ENCODE data around the gene RIN3.

RIN3 gene, protein sequence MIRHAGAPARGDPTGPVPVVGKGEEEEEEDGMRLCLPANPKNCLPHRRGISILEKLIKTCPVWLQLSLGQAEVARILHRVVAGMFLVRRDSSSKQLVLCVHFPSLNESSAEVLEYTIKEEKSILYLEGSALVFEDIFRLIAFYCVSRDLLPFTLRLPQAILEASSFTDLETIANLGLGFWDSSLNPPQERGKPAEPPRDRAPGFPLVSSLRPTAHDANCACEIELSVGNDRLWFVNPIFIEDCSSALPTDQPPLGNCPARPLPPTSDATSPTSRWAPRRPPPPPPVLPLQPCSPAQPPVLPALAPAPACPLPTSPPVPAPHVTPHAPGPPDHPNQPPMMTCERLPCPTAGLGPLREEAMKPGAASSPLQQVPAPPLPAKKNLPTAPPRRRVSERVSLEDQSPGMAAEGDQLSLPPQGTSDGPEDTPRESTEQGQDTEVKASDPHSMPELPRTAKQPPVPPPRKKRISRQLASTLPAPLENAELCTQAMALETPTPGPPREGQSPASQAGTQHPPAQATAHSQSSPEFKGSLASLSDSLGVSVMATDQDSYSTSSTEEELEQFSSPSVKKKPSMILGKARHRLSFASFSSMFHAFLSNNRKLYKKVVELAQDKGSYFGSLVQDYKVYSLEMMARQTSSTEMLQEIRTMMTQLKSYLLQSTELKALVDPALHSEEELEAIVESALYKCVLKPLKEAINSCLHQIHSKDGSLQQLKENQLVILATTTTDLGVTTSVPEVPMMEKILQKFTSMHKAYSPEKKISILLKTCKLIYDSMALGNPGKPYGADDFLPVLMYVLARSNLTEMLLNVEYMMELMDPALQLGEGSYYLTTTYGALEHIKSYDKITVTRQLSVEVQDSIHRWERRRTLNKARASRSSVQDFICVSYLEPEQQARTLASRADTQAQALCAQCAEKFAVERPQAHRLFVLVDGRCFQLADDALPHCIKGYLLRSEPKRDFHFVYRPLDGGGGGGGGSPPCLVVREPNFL

DNA sequence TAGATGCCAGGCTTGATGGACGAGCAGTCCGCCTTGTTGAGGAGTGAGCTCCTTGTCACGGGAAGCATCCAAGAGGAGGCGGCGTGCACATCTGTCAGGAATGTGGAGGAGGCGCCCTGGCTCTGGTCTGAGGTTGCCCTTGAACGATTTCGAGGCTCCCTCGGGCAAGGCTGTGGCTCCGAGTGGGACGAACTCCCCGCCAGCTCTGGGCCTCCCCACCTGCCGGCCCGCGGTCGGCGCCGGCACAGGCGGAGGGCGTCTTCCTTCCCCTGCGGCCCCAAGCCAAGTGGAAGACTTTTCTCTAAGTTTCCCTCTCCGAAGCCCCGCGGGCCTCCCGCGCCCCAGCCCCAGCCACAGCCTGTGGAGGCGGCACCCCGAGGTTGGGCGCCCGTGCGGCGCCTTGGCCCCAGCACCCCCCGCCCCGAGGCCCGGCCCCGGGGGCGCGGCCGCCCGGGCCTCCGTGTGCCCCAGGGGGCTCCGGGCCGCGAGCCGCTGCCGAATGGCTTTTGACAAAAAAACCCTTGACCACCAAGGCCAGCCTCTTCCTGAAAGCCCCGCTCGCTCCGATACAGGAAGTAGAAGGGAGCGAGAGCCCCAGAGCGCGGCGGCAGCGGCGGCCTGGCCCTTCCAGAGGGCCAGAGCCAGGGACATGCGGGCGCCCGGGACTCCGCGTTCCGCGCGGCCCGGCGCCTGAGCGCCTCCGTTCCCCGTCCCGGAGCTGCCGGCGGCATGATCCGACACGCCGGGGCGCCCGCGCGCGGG lies at the start of gene RIN3:
RIN3 (plus strand) TSS at position 578 of the 762 bp plus-strand sequence; CDS start at position 730, 152 bp downstream.
- DNase-seq (ENCODE audit: low read depth in 2 of 2) = no peak

DNA sequence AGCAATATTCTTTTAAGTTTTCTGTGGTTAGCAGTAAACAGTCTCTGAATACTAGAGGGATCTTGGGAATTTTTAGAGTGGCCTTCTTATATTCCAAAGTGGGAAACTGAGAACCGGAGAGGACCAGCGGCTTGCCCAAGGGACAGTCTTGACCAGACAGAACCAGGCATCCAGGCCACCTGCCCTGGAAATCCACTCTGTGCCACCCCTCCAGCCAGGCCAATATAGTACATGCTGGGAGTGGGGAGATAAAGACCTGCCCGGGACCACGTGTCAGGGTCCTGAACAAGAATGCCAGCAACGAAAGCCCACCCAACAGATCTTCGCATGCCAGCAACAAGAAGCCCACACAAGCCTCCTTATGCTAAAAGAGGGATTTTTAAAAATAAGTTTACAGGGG lies 49.4 kb upstream of the RIN3 start:
- no peak for DNase-seq (ENCODE audit: low read depth in 2 of 2)

DNA sequence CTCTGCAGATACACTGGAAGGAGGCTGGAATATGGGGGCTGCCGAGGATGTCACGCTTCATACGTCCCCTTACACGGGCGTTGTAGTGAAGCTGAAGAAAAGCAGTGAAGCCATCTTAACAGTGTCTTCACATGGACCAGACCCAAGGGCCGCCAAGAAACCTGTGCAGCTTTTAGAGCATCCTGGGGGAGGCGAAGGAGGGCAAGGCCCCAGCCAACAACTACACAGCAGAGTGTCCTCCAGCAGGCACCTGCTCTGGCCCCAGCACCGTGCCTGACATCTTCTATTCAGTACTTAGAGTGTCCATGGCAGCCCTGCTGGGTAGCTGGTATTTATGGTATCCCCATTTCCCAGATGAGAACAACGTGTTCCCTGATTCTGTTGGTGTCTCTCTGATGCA lies 48.9 kb upstream of the RIN3 start:
- DNase-seq (ENCODE audit: low read depth in 2 of 2) = no peak

DNA sequence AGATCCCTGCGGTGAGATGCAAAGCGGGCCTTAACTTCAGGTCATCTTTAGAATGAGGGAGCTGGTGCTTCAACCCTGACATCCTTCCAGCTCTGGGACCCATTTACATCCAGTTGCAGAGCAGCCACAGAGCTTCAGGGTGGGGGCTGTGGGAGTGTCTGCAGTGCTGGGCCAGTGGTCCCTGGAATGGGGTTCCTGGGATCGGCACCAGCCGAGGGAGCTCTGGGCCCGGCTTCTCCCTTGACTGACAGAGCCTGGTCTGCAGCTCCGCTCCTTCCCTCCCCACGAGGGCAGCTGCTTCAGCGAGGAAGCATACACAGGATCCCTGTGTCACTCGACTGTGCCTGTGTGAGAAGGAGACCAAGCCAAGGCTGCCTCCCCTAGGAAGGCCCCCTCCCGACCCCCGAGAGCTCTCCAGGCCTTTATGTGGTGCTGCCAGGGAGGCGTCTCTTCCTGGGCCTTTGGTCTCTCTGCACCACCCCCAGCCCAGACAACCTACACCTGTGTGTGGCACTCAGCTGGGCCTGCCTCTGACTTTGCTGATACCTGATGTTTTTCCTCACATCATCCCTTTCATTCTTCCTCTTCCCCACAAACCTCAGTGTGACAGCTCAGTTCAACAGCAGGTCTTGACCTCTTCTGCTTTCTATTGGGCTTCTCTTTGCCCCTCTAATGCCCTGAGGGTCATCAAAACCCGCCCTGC lies 48.1 kb upstream of the RIN3 start:
- DNase-seq (ENCODE audit: low read depth in 2 of 2) = no peak

DNA sequence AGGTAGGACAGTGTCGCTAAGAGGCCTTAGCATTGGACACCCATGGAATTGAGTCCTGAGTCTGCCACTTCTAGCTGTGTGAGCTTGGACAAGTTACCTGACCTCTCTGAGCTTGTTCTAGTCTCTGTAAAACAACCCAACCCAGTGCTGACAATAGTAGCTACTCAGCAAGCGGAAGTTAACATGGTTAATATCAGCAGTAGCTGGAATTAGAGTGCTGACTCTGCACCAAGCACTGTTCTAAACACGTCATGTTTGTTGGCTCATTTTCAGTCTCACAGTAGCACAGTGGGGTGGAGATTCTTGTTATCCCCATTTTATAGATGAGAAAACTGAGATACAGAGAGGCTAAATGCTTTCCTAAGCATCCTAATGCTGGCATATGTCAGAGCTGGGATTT lies 47.5 kb upstream of the RIN3 start:
- DNase-seq (ENCODE audit: low read depth in 2 of 2) = no peak

DNA sequence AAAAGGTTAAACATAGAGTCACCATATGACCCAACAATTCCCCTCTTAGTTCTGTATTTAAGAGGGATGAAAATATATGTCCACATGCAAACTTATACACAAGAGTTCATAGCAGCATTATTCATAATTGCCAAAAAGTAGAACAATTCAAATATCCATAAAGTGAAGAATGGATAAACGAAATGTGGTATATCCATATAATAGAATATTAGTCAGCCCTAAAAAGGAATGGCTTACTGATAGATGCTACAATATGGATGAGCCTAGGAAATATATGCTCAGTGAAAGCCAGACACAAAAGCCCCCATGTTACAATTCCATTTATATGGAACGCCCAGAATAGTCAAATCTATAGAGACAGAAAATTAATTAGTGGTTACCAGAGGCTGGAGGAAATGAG lies 44.1 kb upstream of the RIN3 start:
- no peak for DNase-seq (ENCODE audit: low read depth in 2 of 2)

DNA sequence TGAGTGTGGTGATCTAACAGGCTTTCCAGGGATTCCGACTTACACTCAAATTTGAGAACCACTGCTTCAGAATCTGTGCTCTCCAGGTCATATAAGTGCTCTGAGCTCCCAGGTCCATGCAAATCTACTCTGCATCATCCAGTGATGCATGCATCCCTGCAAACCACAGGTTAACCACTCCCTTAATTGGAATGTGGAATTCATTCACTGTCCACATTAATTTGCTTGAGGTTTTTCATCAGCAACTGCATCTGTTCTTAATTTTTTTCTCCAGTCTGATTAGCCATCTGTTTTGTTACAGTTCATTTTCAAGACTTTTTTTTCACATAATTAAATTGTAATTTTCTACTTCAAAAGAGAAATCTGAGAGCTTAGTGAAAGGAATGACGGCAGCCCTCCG lies 43.4 kb upstream of the RIN3 start:
- no peak for DNase-seq (ENCODE audit: low read depth in 2 of 2)

DNA sequence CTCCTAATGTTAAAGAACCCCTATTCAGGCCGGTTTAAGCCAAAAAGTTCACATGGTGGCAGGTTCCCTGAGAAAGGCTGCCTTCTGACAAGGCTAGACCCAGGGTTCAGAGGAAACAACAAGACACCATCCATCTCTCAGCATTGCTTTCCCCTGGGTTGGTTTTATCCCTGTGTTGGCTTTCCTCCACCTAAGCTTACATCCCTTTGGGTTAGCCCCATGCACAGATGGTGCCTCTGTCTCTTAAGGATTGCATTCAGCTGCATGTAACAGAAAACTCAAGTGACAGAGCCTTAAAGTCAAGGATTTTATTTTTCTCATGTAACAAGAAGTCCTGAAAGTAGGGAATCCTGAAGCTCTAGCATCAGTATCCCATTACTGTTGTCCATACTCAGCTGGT lies 42.8 kb upstream of the RIN3 start:
- DNase-seq (ENCODE audit: low read depth in 2 of 2) = no peak

DNA sequence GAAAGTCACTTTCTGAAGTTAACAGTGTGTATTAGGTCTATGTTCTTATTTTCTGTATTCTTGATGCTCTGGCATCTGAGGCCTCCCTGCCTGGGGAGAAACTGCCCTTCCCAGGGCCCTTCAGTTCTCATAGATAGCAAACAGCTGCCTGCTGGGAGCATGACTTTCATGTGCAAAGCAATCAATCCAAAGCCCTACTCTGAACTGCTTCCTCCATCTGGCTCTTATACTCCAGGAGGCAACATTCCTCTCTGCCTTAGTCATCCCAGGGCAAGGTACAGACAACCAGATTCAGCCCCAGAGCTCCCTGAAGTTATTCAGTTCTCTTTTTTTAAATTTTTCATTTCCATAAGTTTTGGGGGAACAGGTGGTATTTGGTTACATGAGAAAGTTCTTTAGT lies 41.7 kb upstream of the RIN3 start:
- DNase-seq (ENCODE audit: low read depth in 2 of 2) = no peak

DNA sequence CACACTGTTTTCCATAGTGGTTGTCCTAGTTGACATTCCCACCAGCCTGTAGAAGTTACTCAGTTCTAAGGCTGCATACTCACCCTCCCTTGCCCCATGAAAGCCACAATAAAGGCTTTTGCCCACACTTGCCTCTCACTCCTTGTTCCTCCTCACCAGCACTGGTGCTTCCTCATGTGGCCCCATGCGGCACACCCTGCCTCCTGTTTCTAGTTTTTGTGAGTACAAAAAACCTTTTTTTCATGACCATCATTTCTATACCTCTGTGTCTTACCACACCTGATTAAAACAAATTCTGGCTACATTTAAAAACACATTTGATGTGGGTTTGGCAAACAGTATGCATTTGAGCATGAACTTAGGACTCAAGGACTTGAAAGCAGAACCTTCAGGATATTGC lies 40.7 kb upstream of the RIN3 start:
- no peak for DNase-seq (ENCODE audit: low read depth in 2 of 2)

DNA sequence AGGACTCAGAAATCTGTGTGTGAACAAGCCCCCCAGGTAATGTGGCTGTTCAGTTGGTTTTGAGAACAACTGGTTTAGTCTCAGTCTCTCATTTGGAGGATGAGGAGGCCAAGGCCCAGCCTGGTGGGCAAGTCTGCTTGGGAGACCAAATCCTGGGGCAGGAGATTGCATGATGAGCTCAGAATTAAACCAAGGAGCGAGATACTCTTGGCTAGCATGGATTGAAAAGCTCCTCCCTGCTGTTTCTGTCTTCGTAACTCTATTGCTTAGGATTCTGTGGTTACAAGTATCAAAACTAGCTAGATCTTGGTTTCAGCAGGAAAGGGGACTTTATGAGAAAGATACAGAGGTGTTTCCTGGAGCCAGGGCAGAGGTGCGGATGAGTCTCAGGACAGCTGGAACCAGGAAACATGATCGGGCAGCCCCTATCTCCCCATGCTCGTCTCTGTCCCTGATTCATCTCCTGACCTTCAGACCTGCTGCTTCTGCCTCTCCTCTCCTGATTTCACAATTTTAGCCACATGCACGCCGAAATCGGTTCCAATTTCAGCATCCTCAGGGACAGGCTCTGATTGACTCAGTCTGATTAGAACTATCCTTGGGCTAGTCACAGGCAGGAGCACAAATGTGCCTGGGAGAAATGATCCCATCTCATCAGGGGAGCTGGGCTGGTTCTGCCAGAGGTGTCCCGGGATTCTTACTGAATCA lies 40.2 kb upstream of the RIN3 start:
- DNase-seq (ENCODE audit: low read depth in 2 of 2) = no peak

DNA sequence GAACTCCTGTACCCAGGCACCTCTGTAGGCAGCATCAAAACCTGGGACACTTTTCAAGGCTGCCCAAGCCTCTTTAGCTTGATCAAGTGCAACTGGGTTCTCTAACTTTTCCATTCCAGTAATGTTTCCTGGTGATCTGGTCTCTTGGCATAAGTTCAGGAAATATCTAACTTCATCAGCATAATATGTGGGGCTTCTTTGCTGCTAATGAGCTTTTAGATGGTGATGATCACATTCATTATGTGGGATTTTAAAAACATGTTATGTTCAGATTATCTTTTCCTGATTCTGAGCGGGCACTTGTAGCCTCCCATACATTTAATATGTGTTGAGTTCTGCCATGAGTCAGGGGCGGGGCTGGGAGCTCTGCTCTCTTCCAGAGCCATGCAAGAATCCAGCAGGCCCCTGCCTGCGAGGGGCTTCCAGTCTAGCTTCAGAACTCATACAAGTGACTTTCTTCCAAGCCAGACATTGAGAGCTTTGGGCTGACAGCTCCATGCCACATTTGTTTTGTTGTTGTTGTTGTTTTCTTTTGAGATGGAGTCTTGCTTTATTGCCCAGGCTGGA lies 39.5 kb upstream of the RIN3 start:
- DNase-seq (ENCODE audit: low read depth in 2 of 2) = no peak

DNA sequence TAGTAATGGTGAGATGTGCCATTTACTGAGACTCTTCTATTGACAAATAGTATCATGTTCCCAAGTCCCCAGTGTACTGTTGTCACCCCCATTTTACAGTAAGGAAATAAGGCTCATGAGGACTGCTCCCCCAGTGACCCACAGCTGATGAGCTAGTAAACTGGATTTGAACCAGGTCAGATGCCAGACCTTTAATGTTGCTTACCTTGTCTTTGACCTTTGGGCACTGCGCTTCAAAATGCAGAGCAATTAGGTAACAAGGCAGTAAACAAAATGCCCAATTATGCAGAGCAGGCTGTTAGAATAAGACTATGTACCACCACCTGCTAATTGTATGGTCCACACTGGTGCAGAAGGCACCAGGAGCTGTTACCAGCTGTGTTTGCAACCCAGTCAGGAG lies 38.5 kb upstream of the RIN3 start:
- DNase-seq (ENCODE audit: low read depth in 2 of 2) = no peak

DNA sequence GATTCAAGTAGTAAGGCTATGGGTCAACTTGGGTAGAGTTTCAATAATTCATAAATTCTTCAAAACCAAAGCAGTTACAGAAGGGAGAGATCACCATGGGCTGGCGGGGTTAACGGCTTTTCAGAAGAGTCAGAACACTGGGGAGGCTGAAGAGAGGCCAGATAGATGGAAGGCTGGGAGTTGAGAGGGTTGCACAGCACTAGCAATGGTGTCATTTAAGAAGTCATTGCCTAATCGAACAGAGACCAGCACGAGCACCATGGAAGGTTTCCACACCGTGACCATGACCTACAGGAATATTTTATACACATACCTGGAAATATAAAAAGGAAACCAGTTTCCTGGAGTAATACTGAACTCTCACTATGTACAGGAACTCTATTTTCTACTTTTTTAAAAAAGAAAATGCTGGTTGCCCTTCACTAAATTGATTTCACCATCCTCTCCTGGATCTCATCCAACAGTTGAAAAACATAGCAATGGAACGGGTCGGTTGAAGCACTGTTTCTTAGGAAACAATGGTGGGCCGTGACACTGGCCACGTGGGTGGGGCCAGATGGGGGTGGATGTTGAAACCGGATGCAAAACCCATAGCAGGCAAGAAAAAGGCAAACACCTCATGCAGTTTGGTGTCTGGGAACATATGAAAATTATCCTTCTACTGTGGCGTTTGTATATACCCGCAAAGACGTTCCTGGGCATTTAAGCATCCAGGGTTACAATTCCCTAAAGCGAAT lies 38.0 kb upstream of the RIN3 start:
- no peak for DNase-seq (ENCODE audit: low read depth in 2 of 2)

DNA sequence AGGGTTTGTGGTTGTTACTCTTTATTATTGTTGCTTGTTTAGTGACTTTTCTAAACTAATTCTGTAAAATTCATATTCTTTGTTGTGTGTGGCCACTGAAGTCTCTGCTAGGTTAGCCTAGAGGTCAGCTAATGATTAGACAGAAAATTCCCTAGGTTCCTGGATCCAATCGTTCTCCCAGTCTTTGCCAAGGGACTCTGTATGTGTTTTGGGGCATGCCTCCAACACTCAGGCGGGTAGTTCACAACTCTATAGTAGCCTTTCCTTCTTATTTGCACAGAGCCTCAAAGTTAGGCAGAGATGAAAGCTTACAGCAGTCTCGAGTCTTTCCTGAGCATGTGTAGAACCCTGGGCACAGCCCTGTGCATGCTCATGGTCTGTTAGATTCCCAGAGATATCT lies 32.7 kb upstream of the RIN3 start:
- DNase-seq (ENCODE audit: low read depth in 2 of 2) = no peak

DNA sequence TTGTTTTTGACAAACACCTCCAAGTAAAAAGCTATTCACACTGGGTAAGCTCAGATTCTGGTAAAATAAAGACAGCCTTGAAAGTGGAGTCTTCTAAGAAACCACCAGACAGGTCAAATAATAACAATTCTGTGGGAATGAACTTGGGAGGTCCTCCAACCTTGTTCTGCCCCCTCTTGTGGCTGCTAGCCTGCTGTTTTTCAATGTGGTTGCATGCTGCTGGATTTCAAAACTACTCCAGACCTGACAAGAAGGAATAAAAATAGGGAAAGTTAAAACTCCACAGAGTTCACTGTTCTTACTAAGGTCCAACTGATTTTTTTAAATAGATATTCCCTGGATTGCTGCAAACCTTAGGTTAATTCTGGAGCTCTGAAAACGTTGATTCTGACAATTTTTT lies 32.2 kb upstream of the RIN3 start:
- DNase-seq (ENCODE audit: low read depth in 2 of 2) = no peak

DNA sequence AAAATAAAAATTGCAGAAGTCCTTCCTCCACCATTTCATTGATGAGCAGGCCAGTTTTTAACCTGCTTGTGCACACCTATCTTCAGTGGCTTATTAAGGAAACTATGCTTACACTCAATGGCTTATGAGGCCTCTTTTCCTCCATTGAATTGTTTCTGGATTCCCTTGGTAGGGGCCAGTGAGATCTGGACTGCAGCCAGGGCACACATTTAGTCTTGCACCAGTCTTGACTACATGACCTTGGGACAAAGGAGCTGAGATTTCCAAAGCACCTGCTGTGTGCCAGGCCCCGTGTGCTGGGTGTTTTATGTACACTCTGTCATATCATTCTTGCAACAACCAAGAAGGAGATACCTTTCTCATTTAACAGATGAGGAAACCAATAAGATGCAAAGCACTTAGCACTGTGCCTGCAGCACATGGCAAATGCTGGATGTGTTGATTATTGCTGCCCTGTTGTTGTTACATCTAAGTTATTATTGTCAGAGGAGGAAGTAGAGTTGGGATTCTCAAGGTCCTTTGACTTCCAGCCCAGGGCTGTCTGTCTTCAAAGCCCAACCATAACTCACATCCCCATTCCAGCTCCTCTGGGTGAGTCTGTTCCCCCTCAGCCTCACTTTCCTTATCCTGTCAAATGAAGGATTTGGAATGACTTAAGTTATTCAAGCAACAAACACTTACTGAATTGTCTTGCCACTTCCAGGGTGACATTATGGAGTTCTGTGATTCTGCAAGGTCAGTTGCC lies 31.6 kb upstream of the RIN3 start:
- no peak for DNase-seq (ENCODE audit: low read depth in 2 of 2)

DNA sequence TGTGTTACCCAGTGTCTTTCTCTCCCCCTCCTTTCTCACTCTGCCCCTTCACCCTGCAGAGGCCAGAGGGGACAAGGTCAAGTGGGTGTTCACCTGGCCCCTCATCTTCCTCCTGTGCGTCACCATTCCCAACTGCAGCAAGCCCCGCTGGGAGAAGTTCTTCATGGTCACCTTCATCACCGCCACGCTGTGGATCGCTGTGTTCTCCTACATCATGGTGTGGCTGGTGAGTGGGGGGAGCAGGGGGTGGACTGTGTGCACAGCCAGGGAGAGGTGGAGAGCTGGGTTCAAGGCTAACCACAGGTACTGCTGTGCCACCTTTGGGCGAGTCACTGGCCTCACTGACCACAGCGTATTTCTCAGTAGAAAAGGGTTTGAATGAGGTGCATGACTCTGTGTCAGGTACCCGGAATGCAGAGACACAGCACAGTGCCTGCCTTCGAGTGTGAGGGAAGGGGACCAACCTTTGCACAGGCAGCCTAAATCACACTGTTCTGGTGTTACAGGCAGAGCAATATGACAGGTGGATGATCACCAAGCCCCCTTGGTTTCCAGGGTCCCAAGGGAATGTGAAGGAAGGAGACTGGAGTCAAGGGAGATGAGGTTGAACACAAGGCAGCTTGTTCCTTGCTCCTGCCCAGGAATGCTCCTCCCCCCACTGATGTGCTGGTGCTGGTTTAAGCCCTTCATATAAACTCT lies 30.8 kb upstream of the RIN3 start:
- DNase-seq (ENCODE audit: low read depth in 2 of 2) = no peak

Data from stimulated activated CD8-positive, alpha-beta memory T cell treated with anti-CD3 and anti-CD28 coated beads, Interleukin-7, amount 100 ng/mL, for 1 hour (primary cell).